NCI-H82 (cell line): ENCODE measurements around the gene UVRAG.
A peak's percentile ranks its signal among the peaks of the same experiment; 100 is the strongest.
"Not testable (repeated sequence)": the region's sequence is repeated elsewhere in the genome, so short reads cannot be mapped to it uniquely, and the experiment has no call there.

Experiments
- DNase-seq: peaks from one replicate; lab custom pipeline; 2025; lab: John Stamatoyannopoulos, UW

Gene UVRAG

GRCh38 chr11:75845324-75845723 is 30.3 kb downstream of the UVRAG start:
- DNase-seq: no peak

- no peak for DNase-seq
Observed at GRCh38 chr11:75849894-75850293, 34.9 kb downstream of the UVRAG start.

- no peak for DNase-seq
Observed at GRCh38 chr11:75850787-75851186, 35.8 kb downstream of the UVRAG start.

GRCh38 chr11:75851203-75851602 is 36.2 kb downstream of the UVRAG start:
- no peak for DNase-seq

GRCh38 chr11:75852406-75853017 is 37.5 kb downstream of the UVRAG start:
- no peak for DNase-seq

- DNase-seq: not testable (repeated sequence)
Observed at GRCh38 chr11:75853563-75853962, 38.6 kb downstream of the UVRAG start.

- no peak for DNase-seq
Observed at GRCh38 chr11:75853971-75854370, 39.0 kb downstream of the UVRAG start.

- DNase-seq: no peak
Observed at GRCh38 chr11:75855206-75855605, 40.2 kb downstream of the UVRAG start.

GRCh38 chr11:75856912-75857311 is 41.9 kb downstream of the UVRAG start:
- DNase-seq: no peak

GRCh38 chr11:75858042-75858441 is 43.0 kb downstream of the UVRAG start:
- no peak for DNase-seq

GRCh38 chr11:75858613-75859012 is 43.6 kb downstream of the UVRAG start:
- DNase-seq: no peak

- no peak for DNase-seq
Observed at GRCh38 chr11:75859614-75860013, 44.6 kb downstream of the UVRAG start.

- no peak for DNase-seq
Observed at GRCh38 chr11:75862437-75862836, 47.4 kb downstream of the UVRAG start.

GRCh38 chr11:75867778-75868374 is 52.9 kb downstream of the UVRAG start:
- peak; percentile 65 for DNase-seq

- DNase-seq: no peak
Observed at GRCh38 chr11:75868990-75869389, 54.0 kb downstream of the UVRAG start.

GRCh38 chr11:75869661-75870455 is 54.8 kb downstream of the UVRAG start:
- DNase-seq: no peak

- no peak for DNase-seq
Observed at GRCh38 chr11:75872887-75873416, 57.9 kb downstream of the UVRAG start.

- no peak for DNase-seq
Observed at GRCh38 chr11:75873417-75874221, 58.6 kb downstream of the UVRAG start.

- peak; percentile 11 for DNase-seq
Observed at GRCh38 chr11:75874684-75875341, 59.8 kb downstream of the UVRAG start.

GRCh38 chr11:75877327-75877726 is 62.3 kb downstream of the UVRAG start:
- DNase-seq: not testable (repeated sequence)

GRCh38 chr11:75877931-75878330 is 62.9 kb downstream of the UVRAG start:
- not testable (repeated sequence) for DNase-seq

GRCh38 chr11:75878933-75879332 is 63.9 kb downstream of the UVRAG start:
- no peak for DNase-seq
